Measurements from ENCODE around the gene PLA1A.

Gene PLA1A

DNA sequence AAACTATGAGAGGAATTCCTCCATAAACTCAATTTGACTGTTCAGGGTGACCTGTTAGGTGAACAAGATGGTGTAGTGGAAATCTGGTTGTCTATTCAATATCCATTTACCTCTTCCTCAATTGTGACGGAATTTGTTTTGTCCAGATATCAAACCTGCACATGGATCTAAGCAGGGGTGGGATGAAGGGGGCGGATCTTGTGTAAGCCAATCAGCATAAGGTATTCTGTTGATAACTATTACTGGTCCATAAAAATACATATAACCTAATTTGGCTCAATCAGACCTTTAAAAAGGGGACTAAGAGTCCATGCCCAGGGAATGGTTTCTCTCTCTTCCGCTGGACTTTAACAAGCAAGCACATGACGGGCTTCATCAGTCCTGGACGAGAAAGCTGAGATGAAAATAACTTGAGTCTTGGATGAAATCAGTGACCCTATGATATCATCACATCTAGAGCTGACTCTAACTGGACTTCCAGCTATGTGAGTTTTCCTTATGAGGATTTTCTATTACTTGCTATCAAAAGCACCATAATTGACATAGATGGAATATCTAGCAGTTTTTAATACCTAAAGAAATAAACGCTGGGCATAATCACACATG lies 68.4 kb downstream of the PLA1A start:
- TF ChIP-seq, protein P1, sequence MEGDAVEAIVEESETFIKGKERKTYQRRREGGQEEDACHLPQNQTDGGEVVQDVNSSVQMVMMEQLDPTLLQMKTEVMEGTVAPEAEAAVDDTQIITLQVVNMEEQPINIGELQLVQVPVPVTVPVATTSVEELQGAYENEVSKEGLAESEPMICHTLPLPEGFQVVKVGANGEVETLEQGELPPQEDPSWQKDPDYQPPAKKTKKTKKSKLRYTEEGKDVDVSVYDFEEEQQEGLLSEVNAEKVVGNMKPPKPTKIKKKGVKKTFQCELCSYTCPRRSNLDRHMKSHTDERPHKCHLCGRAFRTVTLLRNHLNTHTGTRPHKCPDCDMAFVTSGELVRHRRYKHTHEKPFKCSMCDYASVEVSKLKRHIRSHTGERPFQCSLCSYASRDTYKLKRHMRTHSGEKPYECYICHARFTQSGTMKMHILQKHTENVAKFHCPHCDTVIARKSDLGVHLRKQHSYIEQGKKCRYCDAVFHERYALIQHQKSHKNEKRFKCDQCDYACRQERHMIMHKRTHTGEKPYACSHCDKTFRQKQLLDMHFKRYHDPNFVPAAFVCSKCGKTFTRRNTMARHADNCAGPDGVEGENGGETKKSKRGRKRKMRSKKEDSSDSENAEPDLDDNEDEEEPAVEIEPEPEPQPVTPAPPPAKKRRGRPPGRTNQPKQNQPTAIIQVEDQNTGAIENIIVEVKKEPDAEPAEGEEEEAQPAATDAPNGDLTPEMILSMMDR (IDR thresholded peaks at IDR 0.05; ENCODE audit: control insufficient read depth, insufficient read depth, low read depth, low read length, missing control alignments), result no peak
- no peak overlapping the region for H3K4me3 ChIP-seq (ENCODE audit: control insufficient read depth, low read depth, low read length)
- no peak for DNase-seq (ENCODE audit: low read depth)

DNA sequence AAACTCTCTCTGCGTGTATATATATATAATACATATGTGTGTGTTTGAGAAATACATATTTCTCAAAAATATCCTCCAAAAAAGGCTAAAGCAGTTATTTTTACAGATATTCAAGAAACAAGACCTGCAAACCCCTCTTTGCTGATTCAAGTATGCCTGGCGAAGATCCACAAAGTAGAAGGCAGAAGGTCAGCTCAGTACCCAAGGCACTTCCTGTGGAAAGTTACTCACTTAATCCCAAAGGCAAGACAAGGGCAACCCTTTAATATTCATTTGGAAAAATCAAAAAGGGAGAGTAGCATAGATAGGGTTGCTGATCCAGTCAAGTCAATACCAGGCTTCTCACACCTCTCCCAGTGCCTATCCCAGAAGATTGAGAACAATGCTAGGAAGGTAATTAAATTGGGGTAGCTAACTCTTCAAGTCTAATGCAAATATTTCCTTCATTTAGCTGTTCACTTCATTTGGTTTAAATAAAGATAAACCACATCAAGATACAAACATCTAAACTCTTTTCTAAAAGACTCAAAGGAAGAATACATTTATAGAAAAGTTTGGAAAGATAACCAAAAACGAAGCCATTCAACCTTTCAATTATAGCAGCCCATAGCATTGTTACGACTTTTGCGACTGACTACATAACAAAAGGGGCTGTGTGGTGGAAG lies 72.4 kb downstream of the PLA1A start:
- no peak for DNase-seq (ENCODE audit: low read depth)
- H3K4me3 ChIP-seq (ENCODE audit: control insufficient read depth, low read depth, low read length), result no peak overlapping the region
- TF ChIP-seq, protein P1 (IDR thresholded peaks at IDR 0.05; ENCODE audit: control insufficient read depth, insufficient read depth, low read depth, low read length, missing control alignments), result no peak

DNA sequence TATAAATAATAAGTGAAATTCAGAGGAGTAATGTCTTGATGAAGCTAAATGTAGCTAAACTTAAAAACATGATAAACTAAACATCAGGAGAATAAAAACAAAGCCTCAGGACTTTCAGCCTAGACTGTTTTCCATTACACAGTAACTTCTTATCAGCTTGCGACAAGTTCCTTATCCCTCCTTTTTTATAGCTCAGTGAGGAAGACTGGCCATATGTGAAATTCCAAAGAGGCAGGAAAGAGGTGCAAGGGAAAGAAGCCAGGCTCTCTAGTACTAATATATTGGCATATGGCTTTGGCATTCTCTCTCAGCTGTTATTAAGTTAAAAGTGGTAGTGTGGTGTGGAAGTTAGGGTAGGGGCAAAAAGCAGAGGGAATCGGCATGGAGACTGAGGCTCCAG lies 75.1 kb downstream of the PLA1A start:
- no peak for DNase-seq (ENCODE audit: low read depth)
- H3K4me3 ChIP-seq (ENCODE audit: control insufficient read depth, low read depth, low read length), result no peak overlapping the region
- TF ChIP-seq, protein P1 (IDR thresholded peaks at IDR 0.05; ENCODE audit: control insufficient read depth, insufficient read depth, low read depth, low read length, missing control alignments), result no peak

DNA sequence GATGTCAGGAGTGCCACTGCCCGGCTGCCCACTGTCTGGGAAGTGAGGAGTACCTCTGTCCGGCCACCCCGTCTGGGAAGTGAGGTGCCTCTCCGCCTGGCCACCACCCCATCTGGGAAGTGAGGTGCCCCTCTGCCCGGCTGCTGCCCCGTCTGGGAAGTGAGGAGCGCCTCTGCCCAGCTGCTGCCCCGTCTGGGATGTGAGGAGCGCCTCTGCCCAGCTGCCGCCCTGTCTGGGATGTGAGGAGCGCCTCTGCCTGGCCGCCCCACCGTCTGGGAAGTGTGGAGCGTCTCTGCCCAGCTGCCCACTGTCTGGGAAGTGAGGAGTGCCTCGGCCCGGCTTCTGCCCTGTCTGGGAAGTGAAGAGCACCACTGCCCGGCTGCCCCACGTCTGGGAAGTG lies 76.2 kb downstream of the PLA1A start:
- no peak for DNase-seq (ENCODE audit: low read depth)
- TF ChIP-seq, protein P1 (IDR thresholded peaks at IDR 0.05; ENCODE audit: control insufficient read depth, insufficient read depth, low read depth, low read length, missing control alignments), result no peak
- H3K4me3 ChIP-seq (ENCODE audit: control insufficient read depth, low read depth, low read length), result no peak overlapping the region

DNA sequence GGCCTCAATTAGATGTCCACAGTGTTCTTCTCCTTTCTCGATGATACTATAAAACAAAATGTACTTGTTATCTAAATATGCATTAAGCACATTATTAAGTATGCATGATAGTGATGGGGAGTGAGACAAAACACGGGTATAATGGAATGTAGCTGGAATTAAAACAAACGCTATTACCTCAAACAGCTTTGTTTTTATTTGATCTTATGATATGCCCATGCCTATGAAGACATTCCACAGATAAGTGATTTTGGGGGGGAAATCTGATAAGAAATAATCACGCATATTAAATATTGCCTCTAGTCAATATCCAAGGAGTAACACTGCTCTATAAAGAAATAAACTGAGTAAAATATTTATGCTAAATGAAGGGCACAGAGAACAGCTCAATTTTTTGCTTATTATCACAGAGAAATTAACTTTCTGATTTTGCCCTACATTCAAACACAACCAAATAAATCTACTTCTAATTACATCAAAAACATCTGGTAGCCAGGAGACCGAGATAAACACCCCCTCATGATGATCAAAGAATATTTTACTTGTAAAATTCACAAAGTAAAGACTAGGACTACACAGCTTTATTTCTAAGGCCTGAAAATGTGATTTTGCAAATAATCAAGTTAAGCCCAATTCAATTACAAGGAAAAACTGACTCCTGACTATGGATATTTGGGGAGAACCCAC lies 77.6 kb downstream of the PLA1A start:
- DNase-seq (ENCODE audit: low read depth), result no peak
- no peak overlapping the region for H3K4me3 ChIP-seq (ENCODE audit: control insufficient read depth, low read depth, low read length)
- TF ChIP-seq, protein P1 (IDR thresholded peaks at IDR 0.05; ENCODE audit: control insufficient read depth, insufficient read depth, low read depth, low read length, missing control alignments), result no peak

DNA sequence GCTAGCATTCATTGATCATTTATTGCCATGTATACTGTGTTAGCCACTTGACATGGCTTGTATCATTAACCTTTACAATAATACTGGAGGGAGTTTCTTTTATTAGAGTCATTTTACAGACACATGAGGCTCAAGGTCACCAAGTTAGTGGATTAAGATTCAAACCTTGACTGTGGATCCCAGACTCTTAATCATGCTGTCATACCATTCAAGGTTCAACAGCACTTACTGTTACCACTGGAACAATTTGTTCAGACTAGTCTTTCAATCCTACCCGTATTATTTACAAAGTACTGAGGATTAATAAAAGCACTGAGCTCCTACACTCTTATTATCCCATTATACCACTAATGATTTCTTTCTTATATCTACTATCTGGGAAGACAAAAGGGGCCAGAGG lies 78.3 kb downstream of the PLA1A start:
- DNase-seq (ENCODE audit: low read depth), result no peak
- H3K4me3 ChIP-seq (ENCODE audit: control insufficient read depth, low read depth, low read length), result peak overlapping the region; percentile 47

More for the DNA sequence above, 78.3 kb downstream of the PLA1A start:
- TF ChIP-seq, protein P1 (IDR thresholded peaks at IDR 0.05; ENCODE audit: control insufficient read depth, insufficient read depth, low read depth, low read length, missing control alignments), result no peak
